GM12878 (cell line): ENCODE results near the gene CD83. TPM values are rescaled to one million over a fixed set of nuclear protein-coding genes. Genes with fewer than 3 reads are reported as not detected.

Experiments
- ATAC-seq: fragments of 200-7000 bp; cut with Tn5 transposase; 3 replicates; pipeline ENCODE4 v1.9.1; 2020; ENCODE audit warnings: mild to moderate bottlenecking, moderate library complexity
- BruUV-seq: library from RNA; stranded (reverse); fragments of 400-500 nt; replicated peaks from 2 replicates; lab custom pipeline; 2021; lab: Mats Ljungman, UMichigan
- CTCF ChIA-PET: fragments of 300-600 bp; sonication (Branson Sonifier 250); formaldehyde crosslinking; extraction: SDS; loops from one replicate; lab custom pipeline; 2021; ENCODE audit warnings: inconsistent platforms; lab: Yijun Ruan, JAX
- POLR2A ChIA-PET: fragments of 350-600 bp; formaldehyde crosslinking; extraction: SDS; loops from one replicate; lab custom pipeline; 2021; ENCODE audit warnings: inconsistent platforms; lab: Charles Lee
- RAD21 ChIA-PET: fragments of 300-600 bp; sonication (Branson Sonifier 250); formaldehyde crosslinking; loops from one replicate; lab custom pipeline; 2023; ENCODE audit warnings: antibody characterized with exemption; ENCODE audit not compliant: unreplicated experiment; lab: Charles Lee
- SMC1A ChIA-PET: fragments of 300-600 bp; sonication (Branson Sonifier 250); formaldehyde crosslinking; loops from one replicate; lab custom pipeline; 2023; ENCODE audit not compliant: unreplicated experiment, uncharacterized antibody; lab: Charles Lee
- DNase-seq: peaks from one replicate; pipeline ENCODE4 v3.0.0-alpha.2; 2011; ENCODE audit warnings: low read depth, low spot score
- FAIRE-seq: peaks from 3 replicates; lab custom pipeline; 2011; peaks lifted over from hg19 to GRCh38; lab: Jason Lieb, UNC
- H2AFZ ChIP-seq: 2 replicates; pipeline ENCODE4 v1.6.0; 2011; ENCODE audit warnings: low read depth, low read length, control low read depth; ENCODE audit not compliant: control insufficient read depth
- H3K27ac ChIP-seq: 2 replicates; pipeline ENCODE4 v1.5.1; 2011; ENCODE audit warnings: control low read depth; ENCODE audit not compliant: control insufficient read depth, insufficient read depth
- H3K27me3 ChIP-seq, 2 experiments: replicated peaks in 1 of 2; 2 replicates each; pipeline versions ENCODE4 v1.6.0 to v1.6.1; 2011; ENCODE audit warnings: low read length in 1 of 2; ENCODE audit not compliant: control insufficient read depth in 2 of 2, insufficient read depth in 2 of 2
- H3K36me3 ChIP-seq, 2 experiments: 2 replicates each; pipeline ENCODE4 v1.5.1; 2011; ENCODE audit warnings: low read length in 1 of 2; ENCODE audit not compliant: control insufficient read depth in 2 of 2, insufficient read depth in 2 of 2
- H3K4me1 ChIP-seq: 2 replicates; pipeline ENCODE4 v1.6.1; 2011; ENCODE audit warnings: mild to moderate bottlenecking, low read length, moderate library complexity, mixed read lengths; ENCODE audit not compliant: control insufficient read depth, insufficient read depth
- H3K4me2 ChIP-seq: 2 replicates; pipeline ENCODE4 v1.6.0; 2011; ENCODE audit warnings: control low read depth; ENCODE audit not compliant: control insufficient read depth, insufficient read depth
- H3K4me3 ChIP-seq: fragments of 200-600 bp; sonication (generic); 2 replicates; pipeline ENCODE4 v1.5.1; 2016
- H3K79me2 ChIP-seq: 2 replicates; pipeline ENCODE4 v1.6.0; 2011; ENCODE audit warnings: low read length; ENCODE audit not compliant: control insufficient read depth, insufficient read depth
- H3K9ac ChIP-seq: 2 replicates; pipeline ENCODE4 v1.8.0; 2011; ENCODE audit warnings: low read length, control low read depth, mixed read lengths; ENCODE audit not compliant: control insufficient read depth, insufficient read depth
- H3K9me3 ChIP-seq: replicated peaks from 3 replicates; pipeline ENCODE4 v1.5.1; 2011; ENCODE audit warnings: mild to moderate bottlenecking, low read length; ENCODE audit not compliant: control insufficient read depth, insufficient read depth
- H4K20me1 ChIP-seq: 2 replicates; pipeline ENCODE4 v1.6.0; 2011; ENCODE audit not compliant: control insufficient read depth, insufficient read depth
- BHLHE40 ChIP-seq, 2 experiments: fragments of 450-650 bp in 1 of 2; IDR thresholded peaks; 2 replicates each; pipeline ENCODE4 v1.6.1; 2011 to 2017; ENCODE audit warnings: low read depth in 2 of 2, borderline replicate concordance in 1 of 2, improper control_type of control experiment in 1 of 2, low read length in 1 of 2, mild to moderate bottlenecking in 1 of 2
- ELK1 ChIP-seq: IDR thresholded peaks from 2 replicates; pipeline ENCODE4 v1.6.1; 2012; ENCODE audit warnings: low read depth, low read length, improper control_type of control experiment
- IRF4 ChIP-seq: IDR thresholded peaks from 2 replicates; pipeline ENCODE4 v1.6.1; 2011; ENCODE audit warnings: low read depth, low read length
- POU2F2 ChIP-seq: IDR thresholded peaks from 3 replicates; pipeline ENCODE4 v1.6.1; 2011; ENCODE audit warnings: low read depth, mild to moderate bottlenecking, low read length, borderline replicate concordance
- RFX5 ChIP-seq: IDR thresholded peaks from 2 replicates; pipeline ENCODE4 v1.6.1; 2011; ENCODE audit warnings: low read depth, low read length, improper control_type of control experiment
- RUNX3 ChIP-seq: IDR thresholded peaks from 2 replicates; pipeline ENCODE4 v1.6.1; 2012; ENCODE audit warnings: low read length, inconsistent platforms
- SUPT20H ChIP-seq: IDR thresholded peaks from 2 replicates; pipeline ENCODE4 v1.6.1; 2011; ENCODE audit warnings: low read depth, mild to moderate bottlenecking, low read length, moderate library complexity, borderline replicate concordance; ENCODE audit not compliant: control insufficient read depth
- TARDBP ChIP-seq: IDR thresholded peaks from 2 replicates; pipeline ENCODE4 v1.6.1; 2016; ENCODE audit warnings: borderline replicate concordance
- ZBTB4 ChIP-seq: fragments of 450-650 bp; formaldehyde crosslinking; IDR thresholded peaks from 2 replicates; pipeline ENCODE4 v1.4.0; 2022; ENCODE audit warnings: mild to moderate bottlenecking, moderate library complexity
- ZNF274 ChIP-seq: IDR thresholded peaks from one replicate; pipeline ENCODE4 v1.8.0; 2011; ENCODE audit not compliant: insufficient read length, insufficient read depth
- WGBS: methylation state at CpG from one replicate; pipeline ENCODE4 v1.1.6; 2016; ENCODE audit warnings: low lambda C conversion rate; ENCODE audit not compliant: insufficient replicate concordance, insufficient coverage; ENCODE audit errors: missing lambda C conversion rate; 5-methylcytosine and 5-hydroxymethylcytosine counted together
- in situ Hi-C: fragments of 300-500 bp; cut with MboI; formaldehyde crosslinking; loops from 9 replicates; pipeline ENCODE4 v1.14.3; 2018; ENCODE audit warnings: mixed read lengths
- intact Hi-C: fragments of 100-400 bp; cut with micrococcal nuclease; formaldehyde crosslinking; loops from one replicate; pipeline ENCODE4 v1.14.2; 2022; ENCODE audit not compliant: unreplicated experiment
- polyA plus RNA-seq, 11 experiments: library from polyadenylated mRNA; depleted of rRNA in 4 of 11; unstranded in 6 of 11; stranded (reverse) in 5 of 11; fragments of >200 nt; fragmentation: Nextera tagmentation in 4 of 11; fragmentation: Illumina TruSeq in 1 of 11; extraction: Ambion mirVana in 4 of 11; extraction: Trizol in 1 of 11; gene quantifications; 1 replicate in 1 of 11; 2 replicates in 10 of 11; pipeline versions ENCODE4 v1.2.1 to v1.2.3, GENCODE V29; 2011 to 2016; ENCODE audit warnings: inconsistent platforms in 2 of 11, missing spikeins in 2 of 11, low read depth in 1 of 11
- total RNA-seq, 4 experiments: library from RNA; depleted of rRNA in 3 of 4; stranded (reverse); fragments of >200 nt in 3 of 4; fragmentation: Illumina TruSeq in 1 of 4; extraction: Trizol in 1 of 4; gene quantifications; 2 replicates each; pipeline versions ENCODE4 v1.2.1 to v1.2.3, GENCODE V29; 2013 to 2021
- TF ChIP-seq, protein P1 (sequence below): fragments of 450-650 bp; IDR thresholded peaks from 2 replicates; pipeline ENCODE4 v1.6.1; 2016; ENCODE audit warnings: mild to moderate bottlenecking
- TF ChIP-seq, protein P2 (sequence below): IDR thresholded peaks from 2 replicates; pipeline ENCODE4 v1.6.1; 2012; ENCODE audit warnings: mild to moderate bottlenecking, low read depth, low read length

The CD83 gene
- total and polyA plus RNA-seq, 10 of the 15 experiments (the other 5 are each of a cell fraction or from before 2014, with no cell fraction given): 76.1 to 174 (median 129) TPM

GRCh38 chr6:14142063-14142450 lies 24.5 kb downstream of the CD83 start:
- no peak overlapping the region for H3K4me2 ChIP-seq
- in situ Hi-C loops (loop anchor here (5.0 kb wide), 1 partner anchor 235 kb away; no protein-coding TSS in a partner anchor), intact Hi-C loops (loop anchor here (5.0 to 10.0 kb wide), 2 partner anchors 95 to 347 kb away; no protein-coding TSS in a partner anchor)
- H3K79me2 ChIP-seq: no peaks in the 10 kb centered on the region
- no peak overlapping the region for H3K9ac ChIP-seq
- POLR2A ChIA-PET: no interaction called here
- H2AFZ ChIP-seq: no peak overlapping the region
- RAD21 ChIA-PET: interaction anchor here (1.2 to 3.8 kb wide), 2 partner anchors 76 to 233 kb away, joined by 3 to 35 read pairs; no protein-coding TSS in a partner anchor
- H3K4me3 ChIP-seq: no peak overlapping the region
- SMC1A ChIA-PET: interaction anchor here (0.8 to 9.5 kb wide), 7 partner anchors 8 to 233 kb away, joined by 3 to 64 read pairs (median 13); no protein-coding TSS in a partner anchor
- CTCF ChIA-PET: interaction anchor here (0.6 to 15.4 kb wide), 6 partner anchors 13 to 1905 kb away, joined by 3 to 204 read pairs (median 92); no protein-coding TSS in a partner anchor
- no peaks in the 10 kb centered on the region for H3K36me3 ChIP-seq
- DNase-seq (no peak), FAIRE-seq (no peak), ATAC-seq (no peak)
- no TSS peak for BruUV-seq
- 88% methylated on average over 7 of the region's 7 CpGs for WGBS
- H3K9me3 ChIP-seq: no peaks in the 10 kb centered on the region
- no peaks in the 10 kb centered on the region for H3K4me1 ChIP-seq
- H4K20me1 ChIP-seq: no peaks in the 10 kb centered on the region
- H3K27me3 ChIP-seq: no peaks in the 10 kb centered on the region
- no peak overlapping the region for H3K27ac ChIP-seq
- TF ChIP-seq ZNF274 (no peak), BHLHE40 (IDR thresholded peaks at IDR 0.05; ENCODE audit: borderline replicate concordance in 1 of 2, low read depth in 2 of 2, low read length in 1 of 2) (no peak), POU2F2 (no peak), RUNX3 (no peak), TARDBP (no peak), ELK1 (no peak), IRF4 (no peak), SUPT20H (no peak), RFX5 (no peak), ZBTB4 (CRISPR knock-in tag) (no peak)
- TF ChIP-seq, protein P1, sequence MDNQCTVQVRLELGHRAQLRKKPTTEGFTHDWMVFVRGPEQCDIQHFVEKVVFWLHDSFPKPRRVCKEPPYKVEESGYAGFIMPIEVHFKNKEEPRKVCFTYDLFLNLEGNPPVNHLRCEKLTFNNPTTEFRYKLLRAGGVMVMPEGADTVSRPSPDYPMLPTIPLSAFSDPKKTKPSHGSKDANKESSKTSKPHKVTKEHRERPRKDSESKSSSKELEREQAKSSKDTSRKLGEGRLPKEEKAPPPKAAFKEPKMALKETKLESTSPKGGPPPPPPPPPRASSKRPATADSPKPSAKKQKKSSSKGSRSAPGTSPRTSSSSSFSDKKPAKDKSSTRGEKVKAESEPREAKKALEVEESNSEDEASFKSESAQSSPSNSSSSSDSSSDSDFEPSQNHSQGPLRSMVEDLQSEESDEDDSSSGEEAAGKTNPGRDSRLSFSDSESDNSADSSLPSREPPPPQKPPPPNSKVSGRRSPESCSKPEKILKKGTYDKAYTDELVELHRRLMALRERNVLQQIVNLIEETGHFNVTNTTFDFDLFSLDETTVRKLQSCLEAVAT: no peak
- TF ChIP-seq, protein P2, sequence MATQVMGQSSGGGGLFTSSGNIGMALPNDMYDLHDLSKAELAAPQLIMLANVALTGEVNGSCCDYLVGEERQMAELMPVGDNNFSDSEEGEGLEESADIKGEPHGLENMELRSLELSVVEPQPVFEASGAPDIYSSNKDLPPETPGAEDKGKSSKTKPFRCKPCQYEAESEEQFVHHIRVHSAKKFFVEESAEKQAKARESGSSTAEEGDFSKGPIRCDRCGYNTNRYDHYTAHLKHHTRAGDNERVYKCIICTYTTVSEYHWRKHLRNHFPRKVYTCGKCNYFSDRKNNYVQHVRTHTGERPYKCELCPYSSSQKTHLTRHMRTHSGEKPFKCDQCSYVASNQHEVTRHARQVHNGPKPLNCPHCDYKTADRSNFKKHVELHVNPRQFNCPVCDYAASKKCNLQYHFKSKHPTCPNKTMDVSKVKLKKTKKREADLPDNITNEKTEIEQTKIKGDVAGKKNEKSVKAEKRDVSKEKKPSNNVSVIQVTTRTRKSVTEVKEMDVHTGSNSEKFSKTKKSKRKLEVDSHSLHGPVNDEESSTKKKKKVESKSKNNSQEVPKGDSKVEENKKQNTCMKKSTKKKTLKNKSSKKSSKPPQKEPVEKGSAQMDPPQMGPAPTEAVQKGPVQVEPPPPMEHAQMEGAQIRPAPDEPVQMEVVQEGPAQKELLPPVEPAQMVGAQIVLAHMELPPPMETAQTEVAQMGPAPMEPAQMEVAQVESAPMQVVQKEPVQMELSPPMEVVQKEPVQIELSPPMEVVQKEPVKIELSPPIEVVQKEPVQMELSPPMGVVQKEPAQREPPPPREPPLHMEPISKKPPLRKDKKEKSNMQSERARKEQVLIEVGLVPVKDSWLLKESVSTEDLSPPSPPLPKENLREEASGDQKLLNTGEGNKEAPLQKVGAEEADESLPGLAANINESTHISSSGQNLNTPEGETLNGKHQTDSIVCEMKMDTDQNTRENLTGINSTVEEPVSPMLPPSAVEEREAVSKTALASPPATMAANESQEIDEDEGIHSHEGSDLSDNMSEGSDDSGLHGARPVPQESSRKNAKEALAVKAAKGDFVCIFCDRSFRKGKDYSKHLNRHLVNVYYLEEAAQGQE: no peak
